OCI-M2 (cell line): ENCODE measurements around the gene TMEM242.

Experiments
- DNase-seq: peaks from one replicate; lab custom pipeline; 2025; ENCODE audit not compliant: unreplicated experiment; lab: John Stamatoyannopoulos, UW

Gene TMEM242

DNA sequence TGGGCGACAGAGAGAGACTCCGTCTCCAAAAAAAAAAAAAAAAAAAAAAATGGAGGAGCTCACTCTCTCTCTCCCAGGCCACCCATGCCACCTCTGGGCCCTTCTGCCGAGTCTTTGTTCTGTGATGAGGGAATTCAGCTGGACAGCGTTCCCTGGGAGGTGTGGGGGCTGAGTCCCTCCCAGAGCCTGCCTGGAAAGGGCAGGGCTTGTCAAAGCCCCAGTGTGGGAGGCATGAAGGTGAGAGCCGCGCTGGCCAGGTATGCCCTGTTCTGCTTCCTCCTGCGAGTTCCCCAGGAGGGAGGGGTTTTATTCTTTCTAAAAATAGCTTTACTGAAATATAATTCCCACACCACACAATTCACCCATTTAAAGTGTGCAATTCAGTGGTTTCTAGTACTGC, 69.6 kb downstream of the TMEM242 start:
- DNase-seq, result no peak

DNA sequence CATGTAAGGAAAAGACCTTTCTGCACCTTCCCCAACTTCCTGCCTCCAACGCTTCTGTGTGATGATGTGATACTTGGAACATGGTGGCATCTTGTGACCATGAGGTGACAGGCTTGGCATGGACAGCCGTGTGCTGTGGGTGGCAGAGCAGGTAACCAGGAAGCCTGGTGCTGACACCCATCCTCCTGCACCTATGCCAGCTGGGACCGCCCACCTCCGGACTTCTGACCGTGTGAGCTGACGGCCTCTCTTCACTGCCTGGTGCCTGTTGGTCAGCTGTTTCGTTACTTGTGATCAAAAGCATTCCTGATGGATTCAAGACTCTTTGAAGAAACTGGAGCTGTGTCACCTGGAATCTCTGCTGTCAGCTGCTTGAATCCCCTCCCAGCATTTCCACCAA, 70.3 kb downstream of the TMEM242 start:
- no peak for DNase-seq

DNA sequence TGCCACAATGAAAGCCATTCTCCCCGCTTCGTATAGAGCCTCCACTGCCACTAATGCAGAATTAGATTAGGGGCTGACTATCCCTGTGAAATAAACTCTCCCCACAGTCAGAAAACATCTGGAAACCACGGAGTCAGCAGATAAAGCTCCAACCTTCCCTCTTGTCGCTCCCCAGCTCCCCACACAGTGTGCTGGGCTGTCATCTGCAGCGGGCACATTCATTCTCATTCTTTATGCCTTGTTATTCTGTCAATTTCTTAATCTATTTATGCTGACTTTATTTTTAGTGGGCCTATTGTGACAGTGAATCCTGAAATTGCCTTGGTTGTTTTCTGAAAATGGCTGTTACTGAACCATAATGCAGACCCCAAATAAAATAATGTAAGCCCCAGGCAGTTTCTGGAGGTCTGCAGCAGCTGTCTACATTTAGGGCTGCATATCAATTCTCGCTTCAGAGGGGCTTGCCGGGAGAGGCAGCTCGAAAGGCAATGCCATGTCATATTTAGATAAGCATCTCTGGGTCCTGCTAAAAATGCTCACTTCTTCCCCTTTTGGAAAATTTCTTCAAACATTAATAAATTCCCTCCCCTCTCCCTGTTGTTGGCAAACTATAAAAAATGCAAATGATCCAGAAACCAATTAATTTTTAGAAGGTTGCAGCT, 71.6 kb downstream of the TMEM242 start:
- DNase-seq, result no peak

DNA sequence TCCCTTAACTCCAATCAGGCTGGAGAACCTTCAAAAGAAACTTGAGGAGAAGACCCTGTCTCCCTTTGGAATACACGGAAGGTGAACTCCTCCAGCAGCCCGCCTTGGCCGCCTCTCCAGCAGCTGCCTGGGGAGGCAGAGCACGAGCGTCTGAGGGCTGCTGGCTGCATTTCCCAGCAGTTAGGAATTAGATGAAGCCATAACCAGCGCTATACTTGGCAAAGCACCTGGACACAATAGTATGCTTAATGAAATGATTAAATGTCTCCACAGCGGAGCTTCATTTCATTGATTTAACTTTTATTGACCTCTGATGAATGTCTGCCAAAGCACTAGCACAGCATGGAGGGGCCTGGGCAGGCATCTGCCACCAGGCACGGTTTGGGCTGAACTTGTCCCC, 73.5 kb downstream of the TMEM242 start:
- no peak for DNase-seq

DNA sequence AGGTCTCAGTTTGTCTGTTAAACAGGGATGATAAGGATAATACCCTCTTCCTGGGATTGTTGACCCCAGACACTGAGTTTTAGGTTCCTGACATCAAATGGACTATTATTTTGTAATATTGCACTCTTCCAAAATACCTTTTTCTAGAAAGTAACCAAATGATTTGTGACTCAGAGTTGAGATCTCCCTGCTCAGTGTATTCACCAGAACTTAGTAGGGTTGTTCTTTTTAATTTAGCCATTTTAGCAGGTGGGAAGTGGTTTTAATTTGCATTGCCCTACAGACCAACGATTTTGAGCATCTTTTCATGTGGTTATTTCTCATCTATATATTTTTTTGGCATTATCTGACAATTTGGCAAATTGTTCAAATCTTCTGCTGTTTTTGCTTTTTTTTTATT, 75.1 kb downstream of the TMEM242 start:
- DNase-seq, result no peak

DNA sequence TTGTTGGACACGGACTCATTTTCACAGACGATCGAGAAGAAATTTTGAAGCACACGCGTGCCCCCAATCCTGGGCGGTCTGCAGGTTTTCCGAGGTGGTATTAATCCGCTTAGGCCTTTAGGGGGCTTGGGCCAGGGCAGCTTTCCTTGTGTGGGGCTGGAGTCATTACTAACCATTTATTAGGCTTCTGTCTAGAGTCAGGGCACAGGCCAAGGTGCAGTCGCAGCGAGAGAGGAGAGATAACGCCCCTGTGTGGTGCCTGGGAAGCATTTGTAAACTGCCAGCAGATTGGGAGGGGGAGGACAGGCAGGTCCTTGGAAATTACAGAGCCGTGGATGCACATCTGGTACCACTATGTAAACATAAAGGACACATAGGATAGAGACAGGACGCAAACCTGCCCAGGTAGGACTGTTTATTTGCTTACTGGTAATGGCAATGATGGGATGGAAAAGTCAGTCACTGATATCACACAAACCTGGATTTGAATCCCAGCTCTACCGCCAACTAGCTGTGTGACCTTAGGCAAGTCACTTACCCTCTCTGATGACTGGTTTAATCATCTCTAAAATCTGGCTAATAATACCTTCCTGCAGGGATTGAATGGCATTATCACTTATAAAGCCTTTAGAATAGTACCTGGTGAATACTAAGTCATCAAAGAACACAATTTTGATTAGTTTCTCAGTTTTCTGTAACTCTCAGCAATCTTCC, 76.4 kb downstream of the TMEM242 start:
- no peak for DNase-seq

DNA sequence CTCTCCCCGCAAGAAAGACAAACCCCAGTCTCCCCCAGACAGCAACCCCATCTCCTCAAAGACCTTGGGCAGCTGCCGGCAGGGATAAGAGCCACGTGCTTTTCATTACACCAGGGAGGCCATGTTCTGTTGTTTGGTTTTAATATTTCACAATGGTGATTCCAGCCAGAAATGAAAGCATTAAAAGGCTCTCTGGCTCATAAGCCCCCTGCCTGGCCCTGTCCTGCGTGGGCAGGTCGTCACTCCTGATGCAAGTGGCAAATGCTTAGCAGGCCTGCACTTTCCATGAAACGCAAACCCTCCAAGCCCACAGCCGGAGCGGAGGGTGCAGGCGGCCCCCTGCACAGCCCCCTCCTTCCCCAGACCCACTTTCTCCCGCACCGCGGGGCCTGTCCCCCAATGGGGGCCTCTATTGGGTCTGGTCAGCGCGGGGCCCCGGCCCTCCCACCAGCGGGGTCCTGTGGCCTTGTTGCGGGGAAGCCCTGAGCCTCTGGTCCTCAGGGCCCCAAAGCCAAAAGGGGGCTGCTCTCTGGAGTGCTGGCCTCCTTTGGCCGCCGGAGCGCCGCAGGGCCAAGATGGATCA, 77.2 kb downstream of the TMEM242 start:
- no peak for DNase-seq

DNA sequence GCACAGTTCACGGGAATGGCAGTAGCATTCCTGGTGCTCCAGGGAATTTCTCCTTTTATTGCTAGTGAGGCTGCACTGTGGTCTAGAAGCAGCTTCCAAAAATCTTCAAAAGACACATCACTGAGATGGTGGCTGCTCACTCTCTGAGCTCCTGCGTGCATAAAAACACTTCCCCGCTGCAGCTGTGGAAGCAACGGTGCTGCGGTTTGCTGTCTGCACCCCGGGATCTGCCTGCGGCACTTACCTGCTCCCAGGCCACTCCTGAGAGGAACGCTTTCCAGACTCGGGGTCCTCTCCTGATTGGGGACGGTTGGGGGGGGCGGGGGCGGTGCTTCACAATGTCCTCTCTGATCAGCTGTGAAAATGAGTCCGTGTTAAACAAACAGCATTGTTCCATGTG, 77.9 kb downstream of the TMEM242 start:
- no peak for DNase-seq

DNA sequence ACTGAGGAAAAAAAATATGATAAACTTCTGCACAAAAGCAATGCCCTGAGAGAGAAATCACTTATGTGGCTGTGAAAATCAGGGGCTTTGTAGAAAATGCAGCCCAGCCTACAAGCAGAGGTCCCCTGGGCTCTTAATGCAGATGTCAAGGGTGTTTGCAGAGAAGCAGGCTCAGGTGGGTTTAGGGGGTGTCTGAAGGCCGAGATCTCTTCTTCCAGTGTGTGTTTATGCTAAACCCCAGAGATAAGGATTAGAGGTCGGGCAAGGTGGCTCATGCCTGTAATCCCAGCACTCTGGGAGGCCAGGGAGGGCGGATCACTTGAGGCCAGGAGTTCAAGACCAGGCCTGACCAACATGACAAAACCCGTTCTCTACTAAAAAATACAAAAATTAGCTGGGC, 78.5 kb downstream of the TMEM242 start:
- no peak for DNase-seq

DNA sequence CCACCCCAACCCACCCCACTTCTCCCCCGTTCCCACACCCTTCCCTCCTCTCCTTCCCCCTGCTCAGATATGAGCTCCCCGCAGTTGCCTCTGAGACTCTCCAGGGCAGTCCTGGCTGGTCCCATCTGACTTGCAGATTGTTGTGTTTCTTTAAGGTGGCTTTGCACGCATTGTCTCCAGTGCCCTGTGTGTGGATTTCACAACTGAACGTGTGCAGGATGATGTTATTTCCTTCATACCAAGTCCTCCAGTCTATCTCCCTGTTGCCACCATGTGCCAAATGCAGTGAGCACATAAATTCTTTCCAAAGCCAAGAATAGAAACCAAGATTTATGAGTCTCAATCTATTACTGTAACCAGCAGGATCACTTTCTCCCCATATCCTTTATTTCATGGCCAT, 79.1 kb downstream of the TMEM242 start:
- no peak for DNase-seq

DNA sequence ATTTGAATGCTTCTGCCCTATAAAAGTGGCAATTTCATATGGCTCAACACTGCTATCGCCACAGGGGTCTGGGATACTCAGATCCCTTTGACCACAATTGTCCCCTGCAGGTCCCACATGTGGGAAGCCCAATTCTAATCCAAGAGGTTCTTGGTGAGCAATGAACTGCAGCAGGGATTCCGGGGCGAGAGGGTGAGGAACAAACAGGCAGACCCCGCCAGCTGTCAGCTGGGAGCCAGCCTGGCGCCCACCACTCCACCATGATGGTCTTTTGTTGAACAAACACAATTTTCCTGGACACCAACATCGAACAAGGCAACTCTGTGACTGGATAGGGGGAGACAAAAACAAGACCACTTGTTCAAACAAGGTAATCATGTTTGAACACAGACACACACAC, 80.5 kb downstream of the TMEM242 start:
- no peak for DNase-seq

DNA sequence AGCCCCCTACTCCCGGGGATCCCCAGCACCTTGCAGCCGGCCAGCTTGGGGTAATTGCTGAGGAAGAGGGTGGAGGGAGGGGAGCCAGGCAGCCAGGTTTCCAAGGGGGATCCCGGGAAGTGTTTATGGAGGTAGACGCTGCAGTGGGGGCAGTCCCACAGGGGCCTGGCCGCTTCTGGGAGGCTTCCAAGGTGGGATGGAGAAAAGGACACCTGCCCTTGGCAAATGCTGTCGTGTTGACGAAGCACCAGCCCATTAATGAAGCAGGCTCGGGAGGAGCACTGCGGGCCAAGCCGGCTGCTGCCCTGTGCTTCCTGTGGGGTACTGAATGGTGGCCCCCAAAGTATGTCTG, 82.4 kb downstream of the TMEM242 start:
- no peak for DNase-seq

DNA sequence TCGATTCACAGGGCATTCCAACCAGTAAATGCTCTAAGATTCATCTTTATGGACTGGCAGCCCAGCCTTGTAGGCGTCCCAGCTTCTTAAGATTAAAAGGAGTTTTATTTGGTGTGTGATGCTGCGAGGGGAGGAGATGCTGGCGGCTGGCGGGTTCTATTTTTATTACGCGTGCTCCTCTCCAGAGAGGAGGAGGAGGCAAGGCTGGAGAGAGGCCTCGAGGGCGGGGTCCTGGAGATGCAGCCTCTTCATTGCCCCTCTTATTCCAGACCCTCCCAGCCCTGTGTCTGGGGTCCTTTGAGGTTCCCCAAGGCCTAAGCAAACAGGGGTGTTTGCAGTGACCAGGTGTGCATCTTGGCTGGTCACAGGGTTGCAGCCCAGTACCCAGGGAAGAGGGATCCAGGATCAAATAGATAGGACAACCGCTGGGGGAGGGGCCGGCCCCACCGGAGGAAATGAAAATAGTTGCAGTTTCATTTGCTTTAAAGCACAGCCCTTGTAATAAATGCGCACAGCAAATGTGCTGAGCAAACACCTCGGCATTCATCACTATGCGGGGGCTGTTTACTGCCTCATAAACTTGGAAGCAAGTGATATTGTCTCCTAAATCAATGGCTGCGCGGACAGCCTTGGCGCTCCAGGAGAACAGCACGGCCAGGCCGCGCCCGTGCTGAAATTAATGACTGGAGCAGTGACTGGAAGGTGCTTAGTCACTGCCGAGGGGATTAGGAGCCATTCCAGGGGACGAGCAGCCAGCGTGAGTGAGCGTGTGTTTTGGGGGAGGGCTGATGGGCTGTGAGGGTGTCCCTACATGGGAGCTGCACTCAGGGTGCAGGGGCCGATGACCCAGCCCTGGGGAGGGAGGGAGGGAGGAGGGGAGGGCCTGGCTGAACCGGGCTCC, 83.0 kb downstream of the TMEM242 start:
- no peak for DNase-seq

DNA sequence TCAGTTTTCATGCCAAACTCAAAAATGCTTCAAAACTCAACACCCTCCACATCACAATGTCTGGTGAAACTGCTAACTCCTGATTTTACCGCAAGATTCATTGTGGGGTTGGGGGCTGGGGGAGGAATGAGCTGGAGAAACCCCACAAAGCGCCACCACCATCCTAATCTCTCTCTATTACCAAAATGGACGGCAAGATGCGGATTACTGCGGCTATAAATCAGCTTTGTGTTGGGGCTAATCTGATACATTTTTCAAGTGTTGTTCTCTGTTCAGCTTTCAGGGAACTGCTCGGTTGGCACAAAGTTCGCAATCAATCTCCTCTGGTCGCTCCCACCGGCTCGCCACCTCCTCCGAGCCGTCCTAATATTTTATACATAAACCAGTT, 83.7 kb downstream of the TMEM242 start:
- no peak for DNase-seq
